ENCODE measurements around the gene SERTM1. TPM values are rescaled to one million over a fixed set of nuclear protein-coding genes. Genes with fewer than 3 reads are reported as not detected.

The SERTM1 gene
- total RNA-seq (1 to 10 TPM in 1 of 10 donors, under 1 TPM in 9; 0.13 to 1.2 (median 0.41) TPM), polyA plus RNA-seq (under 1 TPM in 1 of 2 donors, not detected in 1; 0.22 TPM)
- long read RNA-seq, donor 1, partial matches to known transcripts = 0 of 1 reads
- long read RNA-seq, donor 1, other reads (novel, unspliced or antisense) = 0 of 1 reads
- long read RNA-seq, donor 2, partial matches to known transcripts = 0 of 2 reads
- long read RNA-seq, donor 2, other reads (novel, unspliced or antisense) = 0 of 2 reads
- long read RNA-seq, donor 3, partial matches to known transcripts = 0 of 3 reads
- long read RNA-seq, donor 3, other reads (novel, unspliced or antisense) = 0 of 3 reads

DNA sequence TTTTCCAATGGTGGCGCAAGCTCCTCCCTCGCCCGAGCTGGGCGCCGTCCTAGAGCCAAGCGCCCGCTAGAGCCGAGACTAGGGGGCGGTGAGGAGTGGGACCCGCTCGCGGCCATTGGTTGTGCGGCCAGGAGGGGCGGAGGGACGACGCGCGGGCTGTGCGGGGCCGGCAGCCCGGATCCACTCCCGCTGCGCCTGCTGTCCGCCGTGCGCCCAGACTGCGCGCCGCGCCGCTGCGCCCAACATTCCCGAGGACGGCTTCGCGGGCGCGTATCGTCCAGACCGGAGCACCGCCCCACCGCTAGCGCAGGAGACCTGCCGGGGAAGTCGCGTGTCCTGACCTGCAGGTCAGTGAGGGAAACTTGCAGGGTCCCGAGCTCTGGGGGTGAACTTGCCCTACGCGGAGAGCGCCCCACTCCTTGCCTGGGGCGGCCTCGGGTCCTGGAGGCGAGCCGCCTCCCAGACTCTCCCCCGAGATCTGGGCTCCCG is at the start of gene SERTM1:
TSS of gene SERTM1 (plus strand) at position 183 of the 489 bp plus-strand sequence. CDS start 21,059 bp downstream, outside the sequence.
- Histone ChIP-seq H3K4me3 (peak within 1 kb of the TSS in 9 of 10 donors; percentile 28 to 50 (median 44)), H3K27ac (no peak within 1 kb of the TSS), H3K9me3 (no peaks in the 10 kb centered on the region), H3K36me3 (no peaks in the 10 kb centered on the region), H3K27me3 (peaks cover 6 to 40% (median 35%) of the 10 kb centered on the region in 7 donors), H3K4me1 (peaks cover 0 to 8% (median 0%) of the 10 kb centered on the region in 9 donors)
- 1 to 2% methylated on average over 56 of the region's 56 CpGs for WGBS, 2 donors
- ATAC-seq = peak; percentile 47 to 96 (median 82)
- TF ChIP-seq CTCF (IDR thresholded peaks at IDR 0.05) = no peak
- DNase-seq = peak in 1 of 2 donors; percentile 49
- intact Hi-C loops (cut with DNase I) = loop anchor here in 1 of 10 donors (5.0 kb wide), 1 partner anchor 127 kb away; no protein-coding TSS in a partner anchor

DNA sequence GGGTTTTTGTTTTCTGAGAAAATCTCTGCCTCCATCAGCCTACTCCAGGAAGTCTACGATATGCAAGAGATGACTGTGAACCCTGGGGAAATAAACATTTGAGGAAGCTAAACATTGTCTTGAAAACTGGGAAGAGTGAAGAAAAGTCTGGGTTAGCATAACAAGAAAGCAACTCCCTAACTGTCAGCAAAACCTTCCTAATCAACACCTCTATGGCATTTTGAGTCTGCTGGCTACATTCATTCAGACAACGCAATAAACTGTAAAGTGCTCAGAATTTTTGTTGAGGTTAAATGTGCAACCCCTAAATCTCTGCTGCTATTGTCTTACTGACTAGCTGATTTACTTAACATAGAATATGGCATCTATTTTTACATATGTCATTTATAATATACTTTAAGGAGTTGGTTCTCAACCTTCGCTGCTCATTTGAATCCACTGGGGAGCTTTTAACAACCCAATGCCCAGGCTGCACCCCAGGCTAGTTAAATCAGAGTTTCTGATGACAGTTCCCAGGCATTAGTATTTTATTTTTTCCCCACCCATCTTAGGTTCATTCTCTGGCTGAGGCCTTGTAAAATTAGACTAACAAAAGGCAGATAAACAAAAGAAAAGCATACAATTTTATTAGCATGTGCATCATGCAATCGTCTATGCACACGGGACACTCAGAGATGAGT is 45.3 kb upstream of the SERTM1 start:
- Histone ChIP-seq H3K4me3 (no peak overlapping the region), H3K4me1 (peaks cover 0 to 13% (median 0%) of the 10 kb centered on the region in 9 donors), H3K27ac (no peak overlapping the region), H3K9me3 (no peaks in the 10 kb centered on the region), H3K27me3 (no peaks in the 10 kb centered on the region), H3K36me3 (no peaks in the 10 kb centered on the region)
- no peak for ATAC-seq
- 72 to 78% methylated on average over 5 of the region's 5 CpGs for WGBS, 2 donors
- no peak for TF ChIP-seq CTCF (IDR thresholded peaks at IDR 0.05)
- intact Hi-C loops (cut with DNase I) = no loop called here
- DNase-seq = no peak

GRCh38 chr13:36629057-36629385 is 44.8 kb upstream of the SERTM1 start:
- intact Hi-C loops (cut with DNase I) = no loop called here
- Histone ChIP-seq H3K4me1 (peaks cover 0 to 13% (median 0%) of the 10 kb centered on the region in 9 donors), H3K36me3 (no peaks in the 10 kb centered on the region), H3K27ac (no peak overlapping the region), H3K4me3 (no peak overlapping the region), H3K9me3 (no peaks in the 10 kb centered on the region), H3K27me3 (no peaks in the 10 kb centered on the region)
- no peak for DNase-seq
- no peak for ATAC-seq
- TF ChIP-seq CTCF (IDR thresholded peaks at IDR 0.05) = no peak
- 51 to 63% methylated on average over 2 of the region's 2 CpGs for WGBS, 2 donors

GRCh38 chr13:36630181-36630803 is 43.5 kb upstream of the SERTM1 start:
- intact Hi-C loops (cut with DNase I) = no loop called here
- ATAC-seq (peak in 5 of 8 donors; percentile 34 to 91 (median 57)), DNase-seq (no peak)
- Histone ChIP-seq H3K36me3 (no peaks in the 10 kb centered on the region), H3K4me3 (no peak overlapping the region), H3K27me3 (no peaks in the 10 kb centered on the region), H3K4me1 (peaks cover 0 to 13% (median 0%) of the 10 kb centered on the region in 9 donors), H3K9me3 (no peaks in the 10 kb centered on the region), H3K27ac (no peak overlapping the region)
- 95 to 100% methylated on average over 2 of the region's 2 CpGs for whole genome bisulfite sequencing, 2 donors
- no peak for TF ChIP-seq CTCF (IDR thresholded peaks at IDR 0.05)
